Measurements from ENCODE around the gene PTGER2.
A peak's percentile ranks its signal among the peaks of the same experiment; 100 is the strongest.

Gene PTGER2

GRCh38 chr14:52275372-52275771 is 38.7 kb upstream of the PTGER2 start:
- TF ChIP-seq POLR2AphosphoS5 (IDR thresholded peaks at IDR 0.05; ENCODE audit: low read depth, low read length) (no peak), POLR2A (IDR thresholded peaks at IDR 0.05; ENCODE audit: low read depth, low read length) (no peak), TAF1 (IDR thresholded peaks at IDR 0.05; ENCODE audit: borderline replicate concordance, low read depth, low read length) (no peak)
- DNase-seq (ENCODE audit: insufficient read length) (no peak), FAIRE-seq (no peak)

GRCh38 chr14:52277552-52277951 is 36.6 kb upstream of the PTGER2 start:
- TF ChIP-seq TAF1 (IDR thresholded peaks at IDR 0.05; ENCODE audit: borderline replicate concordance, low read depth, low read length) (no peak), POLR2A (IDR thresholded peaks at IDR 0.05; ENCODE audit: low read depth, low read length) (no peak)
- DNase-seq (ENCODE audit: insufficient read length) (no peak), FAIRE-seq (no peak)

- no peak for DNase-seq (ENCODE audit: insufficient read length)
- no peak for FAIRE-seq
- TF ChIP-seq TAF1 (IDR thresholded peaks at IDR 0.05; ENCODE audit: borderline replicate concordance, low read depth, low read length), result no peak
- no peak for TF ChIP-seq POLR2AphosphoS5 (IDR thresholded peaks at IDR 0.05; ENCODE audit: low read depth, low read length)
- TF ChIP-seq POLR2A (IDR thresholded peaks at IDR 0.05; ENCODE audit: low read depth, low read length), result no peak
Observed at GRCh38 chr14:52279408-52279807, 34.7 kb upstream of the PTGER2 start.

- TF ChIP-seq POLR2AphosphoS5 (IDR thresholded peaks at IDR 0.05; ENCODE audit: low read depth, low read length), result no peak
- no peak for TF ChIP-seq POLR2A (IDR thresholded peaks at IDR 0.05; ENCODE audit: low read depth, low read length)
- no peak for FAIRE-seq
- DNase-seq (ENCODE audit: insufficient read length), result no peak
Observed at GRCh38 chr14:52283099-52283498, 31.0 kb upstream of the PTGER2 start.

GRCh38 chr14:52286661-52287649 is 27.2 kb upstream of the PTGER2 start:
- no peak for TF ChIP-seq POLR2A (IDR thresholded peaks at IDR 0.05; ENCODE audit: low read depth, low read length)
- no peak for TF ChIP-seq TAF1 (IDR thresholded peaks at IDR 0.05; ENCODE audit: borderline replicate concordance, low read depth, low read length)
- TF ChIP-seq POLR2AphosphoS5 (IDR thresholded peaks at IDR 0.05; ENCODE audit: low read depth, low read length), result no peak
- DNase-seq (ENCODE audit: insufficient read length), result no peak
- FAIRE-seq, result no peak

GRCh38 chr14:52296378-52296777 is 17.7 kb upstream of the PTGER2 start:
- no peak for DNase-seq (ENCODE audit: insufficient read length)
- no peak for TF ChIP-seq POLR2AphosphoS5 (IDR thresholded peaks at IDR 0.05; ENCODE audit: low read depth, low read length)
- no peak for TF ChIP-seq POLR2A (IDR thresholded peaks at IDR 0.05; ENCODE audit: low read depth, low read length)
- no peak for TF ChIP-seq TAF1 (IDR thresholded peaks at IDR 0.05; ENCODE audit: borderline replicate concordance, low read depth, low read length)
- FAIRE-seq, result no peak

- no peak for FAIRE-seq
- DNase-seq (ENCODE audit: insufficient read length), result no peak
- TF ChIP-seq POLR2A (IDR thresholded peaks at IDR 0.05; ENCODE audit: low read depth, low read length), result no peak
- no peak for TF ChIP-seq TAF1 (IDR thresholded peaks at IDR 0.05; ENCODE audit: borderline replicate concordance, low read depth, low read length)
- no peak for TF ChIP-seq POLR2AphosphoS5 (IDR thresholded peaks at IDR 0.05; ENCODE audit: low read depth, low read length)
Observed at GRCh38 chr14:52298795-52299194, 15.3 kb upstream of the PTGER2 start.

GRCh38 chr14:52299692-52300278 is 14.3 kb upstream of the PTGER2 start:
- FAIRE-seq (peak; percentile 73), DNase-seq (ENCODE audit: insufficient read length) (no peak)
- TF ChIP-seq TAF1 (IDR thresholded peaks at IDR 0.05; ENCODE audit: borderline replicate concordance, low read depth, low read length) (no peak), POLR2AphosphoS5 (IDR thresholded peaks at IDR 0.05; ENCODE audit: low read depth, low read length) (no peak), POLR2A (IDR thresholded peaks at IDR 0.05; ENCODE audit: low read depth, low read length) (no peak)

- FAIRE-seq, result peak; percentile 44
- no peak for DNase-seq (ENCODE audit: insufficient read length)
- TF ChIP-seq TAF1 (IDR thresholded peaks at IDR 0.05; ENCODE audit: borderline replicate concordance, low read depth, low read length), result no peak
- no peak for TF ChIP-seq POLR2A (IDR thresholded peaks at IDR 0.05; ENCODE audit: low read depth, low read length)
- no peak for TF ChIP-seq POLR2AphosphoS5 (IDR thresholded peaks at IDR 0.05; ENCODE audit: low read depth, low read length)
Observed at GRCh38 chr14:52303236-52303635, 10.9 kb upstream of the PTGER2 start.

- FAIRE-seq (no peak), DNase-seq (ENCODE audit: insufficient read length) (no peak)
- TF ChIP-seq TAF1 (IDR thresholded peaks at IDR 0.05; ENCODE audit: borderline replicate concordance, low read depth, low read length), result no peak
Observed at GRCh38 chr14:52304248-52304904, 9.7 kb upstream of the PTGER2 start.

GRCh38 chr14:52305014-52305413 is 9.1 kb upstream of the PTGER2 start:
- DNase-seq (ENCODE audit: insufficient read length) (no peak), FAIRE-seq (no peak)
- TF ChIP-seq POLR2AphosphoS5 (IDR thresholded peaks at IDR 0.05; ENCODE audit: low read depth, low read length) (no peak), TAF1 (IDR thresholded peaks at IDR 0.05; ENCODE audit: borderline replicate concordance, low read depth, low read length) (no peak), POLR2A (IDR thresholded peaks at IDR 0.05; ENCODE audit: low read depth, low read length) (no peak)

- no peak for FAIRE-seq
- TF ChIP-seq POLR2A (IDR thresholded peaks at IDR 0.05; ENCODE audit: low read depth, low read length) (no peak), POLR2AphosphoS5 (IDR thresholded peaks at IDR 0.05; ENCODE audit: low read depth, low read length) (no peak), TAF1 (IDR thresholded peaks at IDR 0.05; ENCODE audit: borderline replicate concordance, low read depth, low read length) (no peak)
- no peak for DNase-seq (ENCODE audit: insufficient read length)
Observed at GRCh38 chr14:52307376-52307775, 6.7 kb upstream of the PTGER2 start.

All from GM12892 (cell line).